Neural cell (in vitro differentiated cells): ENCODE data around the gene FARP1. TPM values are rescaled to one million over a fixed set of nuclear protein-coding genes. Genes with fewer than 3 reads are reported as not detected.

Experiments used
- H2AFZ ChIP-seq: fragments of 200-600, 300-800 bp; sonication (generic), shearing (Covaris generic); 2 replicates; pipeline ENCODE4 v1.6.0; 2014; ENCODE audit warnings: low read depth, mild to moderate bottlenecking, antibody characterized with exemption, low read length, moderate library complexity
- H3F3A ChIP-seq: fragments of 200-600 bp; shearing (Covaris generic); 2 replicates; pipeline ENCODE4 v1.6.1; 2016; ENCODE audit warnings: mild to moderate bottlenecking, moderate library complexity, mixed read lengths, antibody characterized with exemption, low read length; ENCODE audit not compliant: insufficient read depth, poor library complexity, severe bottlenecking
- H3K27ac ChIP-seq: fragments of 200-600, 300-800 bp; sonication (generic), shearing (Covaris generic); 2 replicates; pipeline ENCODE4 v1.5.1; 2014; ENCODE audit warnings: mild to moderate bottlenecking, low read length, moderate library complexity
- H3K27me3 ChIP-seq: fragments of 300-800, 200-600 bp; sonication (generic), shearing (Covaris generic); 2 replicates; pipeline ENCODE4 v1.6.0; 2014; ENCODE audit warnings: mild to moderate bottlenecking, low read depth, low read length, moderate library complexity; ENCODE audit not compliant: insufficient read depth
- H3K36me3 ChIP-seq: fragments of 300-800, 200-600 bp; sonication (generic), shearing (Covaris generic); 2 replicates; pipeline ENCODE4 v1.5.1; 2014; ENCODE audit warnings: mild to moderate bottlenecking, antibody characterized with exemption, low read length, moderate library complexity; ENCODE audit not compliant: insufficient read depth
- H3K4me2 ChIP-seq: fragments of 300-800, 200-600 bp; sonication (generic), shearing (Covaris generic); 2 replicates; pipeline ENCODE4 v1.6.0; 2014; ENCODE audit warnings: mild to moderate bottlenecking, low read length
- H3K4me3 ChIP-seq: fragments of 300-800, 200-600 bp; sonication (generic), shearing (Covaris generic); 2 replicates; pipeline ENCODE4 v1.5.1; 2014; ENCODE audit warnings: mild to moderate bottlenecking, low read length, moderate library complexity
- H3K79me2 ChIP-seq: fragments of 200-600 bp; shearing (Covaris generic); replicated peaks from 2 replicates; pipeline ENCODE4 v1.6.0; 2014; ENCODE audit warnings: mild to moderate bottlenecking, low read length, moderate library complexity; ENCODE audit not compliant: insufficient read depth
- H3K9ac ChIP-seq: fragments of 300-800, 200-600 bp; sonication (generic), shearing (Covaris generic); 2 replicates; pipeline ENCODE4 v1.6.1; 2016; ENCODE audit warnings: mild to moderate bottlenecking, low read length, mixed read lengths
- H3K9me2 ChIP-seq: fragments of 200-600 bp; shearing (Covaris generic); 2 replicates; pipeline ENCODE4 v1.6.1; 2016; ENCODE audit warnings: mild to moderate bottlenecking, low read length, mixed read lengths; ENCODE audit not compliant: insufficient read depth
- H3K9me3 ChIP-seq: fragments of 200-600, 300-800 bp; sonication (generic), shearing (Covaris generic); 2 replicates; pipeline ENCODE4 v1.6.1; 2016; ENCODE audit warnings: mild to moderate bottlenecking, mixed run types, low read length, moderate library complexity, mixed read lengths
- H4K20me1 ChIP-seq: fragments of 200-600 bp; shearing (Covaris generic); 2 replicates; pipeline ENCODE4 v1.6.1; 2016; ENCODE audit warnings: mild to moderate bottlenecking, mixed run types; ENCODE audit not compliant: insufficient read depth
- EP300 ChIP-seq: fragments of 450-650 bp; conservative IDR thresholded peaks from 2 replicates; pipeline ENCODE4 v1.6.1; 2014; ENCODE audit warnings: antibody characterized with exemption, mild to moderate bottlenecking, moderate library complexity; ENCODE audit not compliant: poor library complexity, severe bottlenecking
- EZH2 ChIP-seq: fragments of 200-600, 300-800 bp; shearing (Covaris generic), sonication (generic); IDR thresholded peaks from 2 replicates; pipeline ENCODE4 v1.6.1; 2014; ENCODE audit warnings: antibody characterized with exemption, low read length, borderline replicate concordance, mild to moderate bottlenecking; ENCODE audit not compliant: insufficient read depth, poor library complexity, severe bottlenecking
- MXI1 ChIP-seq: fragments of 450-650 bp; conservative IDR thresholded peaks from 2 replicates; pipeline ENCODE4 v1.6.1; 2014; ENCODE audit warnings: antibody characterized with exemption, mild to moderate bottlenecking; ENCODE audit not compliant: poor library complexity, severe bottlenecking
- POLR2AphosphoS5 ChIP-seq: IDR thresholded peaks from 2 replicates; pipeline ENCODE4 v1.6.1; 2012
- RAD21 ChIP-seq: fragments of 450-650 bp; conservative IDR thresholded peaks from 2 replicates; pipeline ENCODE4 v1.6.1; 2014; ENCODE audit warnings: antibody characterized with exemption, mild to moderate bottlenecking, moderate library complexity
- SMC3 ChIP-seq: fragments of 450-650 bp; conservative IDR thresholded peaks from 2 replicates; pipeline ENCODE4 v1.6.1; 2014; ENCODE audit warnings: antibody characterized with exemption, mild to moderate bottlenecking, moderate library complexity; ENCODE audit not compliant: poor library complexity
- TAF1 ChIP-seq: IDR thresholded peaks from 2 replicates; pipeline ENCODE4 v1.6.1; 2012; ENCODE audit warnings: low read depth
- polyA plus RNA-seq: library from polyadenylated mRNA; depleted of rRNA; stranded (reverse); fragments of >200 nt; gene quantifications from 2 replicates; pipeline ENCODE4 v1.2.3, GENCODE V29; 2014
- TF ChIP-seq, protein P1 (sequence below): fragments of 450-650 bp; IDR thresholded peaks from 2 replicates; pipeline ENCODE4 v1.5.1; 2014; ENCODE audit warnings: antibody characterized with exemption, mild to moderate bottlenecking, moderate library complexity; ENCODE audit not compliant: poor library complexity, severe bottlenecking
- TF ChIP-seq, protein P2 (sequence below): IDR thresholded peaks from 2 replicates; pipeline ENCODE4 v1.6.1; 2012; ENCODE audit warnings: borderline replicate concordance

Gene FARP1
- polyA plus RNA-seq, 1 donor from 2014 or later, result 19.7 TPM

DNA sequence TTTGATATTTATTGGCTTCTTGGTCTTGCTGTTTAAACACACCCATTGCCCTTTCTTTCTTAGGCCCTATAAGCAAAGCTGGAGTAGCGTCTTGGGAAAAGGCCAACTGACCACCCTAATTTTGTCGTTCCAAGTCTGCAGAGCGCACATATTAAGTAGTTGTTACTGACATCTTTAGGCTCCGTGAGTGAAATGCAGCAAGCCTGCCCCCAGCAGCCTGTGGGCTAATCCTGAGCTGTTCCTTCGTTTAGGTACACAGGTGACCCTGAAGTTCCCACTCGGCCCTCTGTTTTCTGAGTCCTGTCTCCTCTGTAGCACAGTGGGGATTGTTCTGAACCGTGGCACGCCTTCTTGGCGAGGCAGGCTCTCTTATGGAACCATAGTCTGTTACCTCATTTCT, 263.5 kb downstream of the FARP1 start:
- no peak overlapping the region for H2AFZ ChIP-seq
- TF ChIP-seq, protein P1, sequence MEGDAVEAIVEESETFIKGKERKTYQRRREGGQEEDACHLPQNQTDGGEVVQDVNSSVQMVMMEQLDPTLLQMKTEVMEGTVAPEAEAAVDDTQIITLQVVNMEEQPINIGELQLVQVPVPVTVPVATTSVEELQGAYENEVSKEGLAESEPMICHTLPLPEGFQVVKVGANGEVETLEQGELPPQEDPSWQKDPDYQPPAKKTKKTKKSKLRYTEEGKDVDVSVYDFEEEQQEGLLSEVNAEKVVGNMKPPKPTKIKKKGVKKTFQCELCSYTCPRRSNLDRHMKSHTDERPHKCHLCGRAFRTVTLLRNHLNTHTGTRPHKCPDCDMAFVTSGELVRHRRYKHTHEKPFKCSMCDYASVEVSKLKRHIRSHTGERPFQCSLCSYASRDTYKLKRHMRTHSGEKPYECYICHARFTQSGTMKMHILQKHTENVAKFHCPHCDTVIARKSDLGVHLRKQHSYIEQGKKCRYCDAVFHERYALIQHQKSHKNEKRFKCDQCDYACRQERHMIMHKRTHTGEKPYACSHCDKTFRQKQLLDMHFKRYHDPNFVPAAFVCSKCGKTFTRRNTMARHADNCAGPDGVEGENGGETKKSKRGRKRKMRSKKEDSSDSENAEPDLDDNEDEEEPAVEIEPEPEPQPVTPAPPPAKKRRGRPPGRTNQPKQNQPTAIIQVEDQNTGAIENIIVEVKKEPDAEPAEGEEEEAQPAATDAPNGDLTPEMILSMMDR, result no peak
- no peak for TF ChIP-seq SMC3
- TF ChIP-seq POLR2AphosphoS5, result no peak
- TF ChIP-seq TAF1, result no peak
- no peak for TF ChIP-seq EZH2
- TF ChIP-seq, protein P2, sequence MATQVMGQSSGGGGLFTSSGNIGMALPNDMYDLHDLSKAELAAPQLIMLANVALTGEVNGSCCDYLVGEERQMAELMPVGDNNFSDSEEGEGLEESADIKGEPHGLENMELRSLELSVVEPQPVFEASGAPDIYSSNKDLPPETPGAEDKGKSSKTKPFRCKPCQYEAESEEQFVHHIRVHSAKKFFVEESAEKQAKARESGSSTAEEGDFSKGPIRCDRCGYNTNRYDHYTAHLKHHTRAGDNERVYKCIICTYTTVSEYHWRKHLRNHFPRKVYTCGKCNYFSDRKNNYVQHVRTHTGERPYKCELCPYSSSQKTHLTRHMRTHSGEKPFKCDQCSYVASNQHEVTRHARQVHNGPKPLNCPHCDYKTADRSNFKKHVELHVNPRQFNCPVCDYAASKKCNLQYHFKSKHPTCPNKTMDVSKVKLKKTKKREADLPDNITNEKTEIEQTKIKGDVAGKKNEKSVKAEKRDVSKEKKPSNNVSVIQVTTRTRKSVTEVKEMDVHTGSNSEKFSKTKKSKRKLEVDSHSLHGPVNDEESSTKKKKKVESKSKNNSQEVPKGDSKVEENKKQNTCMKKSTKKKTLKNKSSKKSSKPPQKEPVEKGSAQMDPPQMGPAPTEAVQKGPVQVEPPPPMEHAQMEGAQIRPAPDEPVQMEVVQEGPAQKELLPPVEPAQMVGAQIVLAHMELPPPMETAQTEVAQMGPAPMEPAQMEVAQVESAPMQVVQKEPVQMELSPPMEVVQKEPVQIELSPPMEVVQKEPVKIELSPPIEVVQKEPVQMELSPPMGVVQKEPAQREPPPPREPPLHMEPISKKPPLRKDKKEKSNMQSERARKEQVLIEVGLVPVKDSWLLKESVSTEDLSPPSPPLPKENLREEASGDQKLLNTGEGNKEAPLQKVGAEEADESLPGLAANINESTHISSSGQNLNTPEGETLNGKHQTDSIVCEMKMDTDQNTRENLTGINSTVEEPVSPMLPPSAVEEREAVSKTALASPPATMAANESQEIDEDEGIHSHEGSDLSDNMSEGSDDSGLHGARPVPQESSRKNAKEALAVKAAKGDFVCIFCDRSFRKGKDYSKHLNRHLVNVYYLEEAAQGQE, result no peak
- no peak for TF ChIP-seq RAD21
- no peak for TF ChIP-seq EP300
- no peak for TF ChIP-seq MXI1

DNA sequence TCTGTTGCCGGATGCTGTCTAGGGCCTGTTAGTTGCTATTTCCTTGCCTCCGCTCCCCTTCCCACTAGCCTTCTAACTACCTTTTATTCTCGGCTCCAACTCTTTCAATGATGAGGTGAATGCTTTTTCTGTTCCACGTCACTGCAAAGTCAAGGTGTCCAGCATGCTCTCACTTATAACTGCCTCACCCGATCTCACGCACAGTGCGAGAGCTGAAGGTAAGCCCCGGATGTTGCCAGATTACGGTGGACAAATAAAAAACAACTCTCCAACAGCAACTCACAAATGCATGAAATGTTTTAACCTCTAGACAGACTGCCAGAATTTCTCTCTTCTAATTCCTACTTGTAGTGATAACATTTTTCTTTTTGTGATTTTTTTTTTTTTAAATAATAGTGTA, 264.1 kb downstream of the FARP1 start:
- Histone ChIP-seq H3K4me3 (no peak overlapping the region), H4K20me1 (no peaks in the 10 kb centered on the region), H3K27ac (no peak overlapping the region), H3K4me2 (no peak overlapping the region), H3K9ac (no peak overlapping the region), H3K9me3 (no peaks in the 10 kb centered on the region), H2AFZ (no peak overlapping the region), H3F3A (peaks cover 4% of the 10 kb centered on the region), H3K79me2 (no peaks in the 10 kb centered on the region), H3K36me3 (no peaks in the 10 kb centered on the region), H3K27me3 (no peaks in the 10 kb centered on the region), H3K9me2 (no peaks in the 10 kb centered on the region)
- no peak for TF ChIP-seq POLR2AphosphoS5

More for the DNA sequence above, 263.5 kb downstream of the FARP1 start:
- Histone ChIP-seq H3K9me3 (no peaks in the 10 kb centered on the region), H3K27ac (no peak overlapping the region), H3K4me3 (no peak overlapping the region), H3K9me2 (no peaks in the 10 kb centered on the region), H3K27me3 (no peaks in the 10 kb centered on the region), H3K4me2 (no peak overlapping the region), H3K9ac (no peak overlapping the region), H4K20me1 (no peaks in the 10 kb centered on the region), H3F3A (peaks cover 4% of the 10 kb centered on the region), H3K36me3 (no peaks in the 10 kb centered on the region), H3K79me2 (no peaks in the 10 kb centered on the region)

DNA sequence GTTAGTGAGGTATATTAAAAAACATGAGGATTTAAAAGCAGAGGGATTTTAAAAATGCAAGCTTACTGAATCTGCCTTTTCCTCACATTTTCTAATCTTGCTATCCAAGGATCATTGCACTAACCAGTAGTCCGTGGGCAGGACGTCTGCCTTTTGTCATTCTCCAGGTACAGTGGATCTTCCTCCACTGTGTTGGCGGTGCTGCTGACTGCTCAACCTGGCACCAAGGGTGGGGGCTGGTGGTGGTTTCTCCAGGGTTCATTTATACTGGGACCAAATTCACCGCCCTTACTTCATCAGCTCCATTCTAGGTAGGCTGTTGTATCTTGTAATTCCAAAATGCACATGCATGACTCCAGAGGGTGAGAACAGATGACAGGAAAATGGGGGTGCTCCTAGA, 264.7 kb downstream of the FARP1 start:
- Histone ChIP-seq H3K36me3 (no peaks in the 10 kb centered on the region), H3K4me3 (peak overlapping the region; percentile 8), H4K20me1 (no peaks in the 10 kb centered on the region), H3K9me3 (no peaks in the 10 kb centered on the region), H3K27ac (peak overlapping the region; percentile 10), H3F3A (peaks cover 4% of the 10 kb centered on the region), H3K4me2 (no peak overlapping the region), H3K79me2 (no peaks in the 10 kb centered on the region), H2AFZ (no peak overlapping the region), H3K9me2 (no peaks in the 10 kb centered on the region), H3K27me3 (no peaks in the 10 kb centered on the region), H3K9ac (no peak overlapping the region)
- TF ChIP-seq EP300, result no peak
- no peak for TF ChIP-seq MXI1
- no peak for TF ChIP-seq TAF1
- TF ChIP-seq, protein P2, result no peak
- no peak for TF ChIP-seq RAD21
- TF ChIP-seq, protein P1, result no peak
- no peak for TF ChIP-seq POLR2AphosphoS5
- no peak for TF ChIP-seq EZH2
- TF ChIP-seq SMC3, result no peak
